Measurements from ENCODE around the gene CCNG2. TPM values are rescaled to one million over a fixed set of nuclear protein-coding genes. Genes with fewer than 3 reads are reported as not detected.

Gene CCNG2
- total and polyA plus RNA-seq, 4 experiments from 2014 or later: 17.0 to 22.9 (median 20.2) TPM

DNA sequence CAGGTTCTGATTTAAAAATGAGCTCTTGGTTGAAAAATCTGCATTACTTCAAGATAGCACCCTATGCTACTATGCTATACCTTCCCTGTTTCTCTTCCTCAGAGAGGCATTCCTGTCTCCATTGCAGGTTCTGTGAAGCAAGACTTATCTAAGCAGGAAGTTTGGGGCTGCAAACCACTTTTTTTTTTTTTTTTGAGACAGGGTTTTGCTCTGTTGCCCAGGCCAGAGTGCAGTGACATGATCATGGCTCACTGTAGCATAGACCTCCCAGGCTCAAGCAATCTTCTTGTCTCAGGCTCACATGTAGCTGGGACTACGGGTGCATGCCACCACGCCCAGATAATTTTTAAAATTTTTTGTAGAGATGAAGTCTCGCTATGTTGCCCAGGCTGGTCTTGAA is 4.0 kb upstream of the CCNG2 start:
- intact Hi-C loops (cut with micrococcal nuclease): loop anchor here (10.0 kb wide), 1 partner anchor 712 kb away; the partner anchor contains the start of gene MRPL1
- no peak for DNase-seq
- H3K36me3 ChIP-seq (ENCODE audit: insufficient read depth, low read length): no peaks in the 10 kb centered on the region
- no peaks in the 10 kb centered on the region for H3K27me3 ChIP-seq (ENCODE audit: insufficient read depth, low read length)
- H3K27ac ChIP-seq (ENCODE audit: low read depth, low read length): no peak overlapping the region
- ChIA-PET POLR2A (ENCODE audit: partially characterized antibody) (interaction anchor here (1.1 kb wide), 1 partner anchor 75 kb away, joined by 5 read pairs; no protein-coding TSS in a partner anchor), CTCF (ENCODE audit: partially characterized antibody) (interaction anchor here (4.8 kb wide), 1 partner anchor 51 kb away, joined by 31 read pairs; no protein-coding TSS in a partner anchor)
- no peak overlapping the region for H3K4me3 ChIP-seq (ENCODE audit: low read length in 2 of 2)
- no peaks in the 10 kb centered on the region for H3K9me3 ChIP-seq (ENCODE audit: control insufficient read depth in 1 of 2, low read length in 2 of 2)
- Mint-ChIP-seq H3K36me3 (peaks cover 0 to 7% of the 10 kb centered on the region in 2 donors), H3K9me3 (peaks cover 0 to 4% (median 0%) of the 10 kb centered on the region in 8 donors), H3K27ac (no peak overlapping the region), H3K4me3 (no peak overlapping the region), H3K27me3 (peaks cover 0 to 6% of the 10 kb centered on the region in 2 donors), H3K4me1 (peaks cover 7 to 35% (median 17%) of the 10 kb centered on the region in 4 donors)
- peaks cover 22% of the 10 kb centered on the region for H3K4me1 ChIP-seq (ENCODE audit: insufficient read depth, low read length)

DNA sequence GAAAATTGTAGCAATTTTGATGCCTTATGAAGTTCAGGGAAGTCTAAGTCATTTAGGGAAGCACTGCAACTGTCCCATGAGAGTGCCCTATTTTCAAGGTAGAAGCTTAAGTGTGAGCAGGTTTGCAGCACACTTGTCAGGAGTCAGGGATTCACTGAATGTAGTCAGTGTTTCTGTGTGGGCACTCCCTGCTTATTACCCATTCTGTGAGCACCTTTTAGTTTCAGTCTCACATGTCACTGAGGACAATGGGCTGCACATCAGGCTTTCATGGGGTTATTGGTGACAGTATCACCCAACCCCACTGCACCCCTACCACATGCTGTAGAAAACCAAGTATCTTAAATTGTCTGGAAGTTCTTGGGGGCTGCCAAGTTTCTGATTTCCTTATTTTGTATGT is 2.9 kb upstream of the CCNG2 start:
- H3K4me1 ChIP-seq (ENCODE audit: insufficient read depth, low read length): peaks cover 32% of the 10 kb centered on the region
- H3K4me3 ChIP-seq (ENCODE audit: low read length in 2 of 2): no peak overlapping the region
- DNase-seq: no peak
- Mint-ChIP-seq H3K36me3 (peaks cover 0 to 14% of the 10 kb centered on the region in 2 donors), H3K4me1 (peaks cover 13 to 44% (median 24%) of the 10 kb centered on the region in 4 donors), H3K27me3 (peaks cover 0 to 6% of the 10 kb centered on the region in 2 donors), H3K4me3 (no peak overlapping the region), H3K9me3 (peaks cover 0 to 4% (median 0%) of the 10 kb centered on the region in 8 donors), H3K27ac (peak overlapping the region in 1 of 7 donors; percentile 19)
- no peaks in the 10 kb centered on the region for H3K9me3 ChIP-seq (ENCODE audit: control insufficient read depth in 1 of 2, low read length in 2 of 2)
- H3K27me3 ChIP-seq (ENCODE audit: insufficient read depth, low read length): no peaks in the 10 kb centered on the region
- ChIA-PET CTCF (ENCODE audit: partially characterized antibody) (interaction anchor here (1.6 to 4.8 kb wide), 3 partner anchors 8 to 58 kb away, joined by 4 to 31 read pairs (median 16); no protein-coding TSS in a partner anchor), POLR2A (ENCODE audit: partially characterized antibody) (interaction anchor here (1.1 to 5.8 kb wide), 2 partner anchors 76 to 78 kb away, joined by 5 to 60 read pairs; partner anchors contain the start of gene CCNI)
- H3K36me3 ChIP-seq (ENCODE audit: insufficient read depth, low read length): no peaks in the 10 kb centered on the region
- intact Hi-C loops (cut with micrococcal nuclease): loop anchor here (10.0 kb wide), 1 partner anchor 711 kb away; the partner anchor contains the start of gene MRPL1
- H3K27ac ChIP-seq (ENCODE audit: low read depth, low read length): no peak overlapping the region

DNA sequence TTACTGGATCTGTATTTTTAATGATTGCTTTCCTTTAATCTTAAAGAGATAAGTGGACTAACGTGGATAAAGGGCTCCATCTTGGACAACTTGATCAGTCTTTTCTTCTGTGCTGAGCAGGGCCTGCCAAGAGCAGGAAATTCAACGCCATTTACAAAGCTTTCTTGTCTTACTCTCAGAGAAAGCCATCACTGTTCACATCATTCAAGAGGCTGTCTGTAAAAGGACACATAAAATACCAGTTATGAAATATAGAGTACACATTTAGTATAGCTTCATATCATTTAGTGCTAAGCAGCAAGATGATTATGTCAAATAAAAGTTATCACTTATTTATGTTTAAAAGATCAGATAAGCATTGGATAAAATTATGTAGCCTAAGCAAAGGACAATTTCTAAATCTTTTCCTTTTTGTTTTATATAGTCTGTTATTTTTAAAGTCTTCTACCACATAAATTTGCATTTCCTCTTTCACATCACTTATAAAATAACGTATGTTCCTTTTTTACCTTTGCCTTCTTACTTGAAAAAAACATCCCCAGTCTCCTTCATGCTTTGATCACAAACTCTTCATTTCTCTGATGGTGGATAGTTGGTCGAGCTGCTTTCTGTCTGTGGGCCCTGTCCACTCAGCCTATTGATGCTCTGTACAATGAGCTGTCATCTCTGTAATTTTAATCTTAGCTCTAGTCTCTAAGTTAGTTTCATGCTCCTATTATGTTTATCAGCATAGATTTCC is 2.1 kb upstream of the CCNG2 start:
- intact Hi-C loops (cut with micrococcal nuclease): loop anchor here (5.0 to 10.0 kb wide), 3 partner anchors 710 to 1622 kb away; partner anchors contain the start of genes BMP2K, MRPL1 and STBD1
- H3K4me3 ChIP-seq (ENCODE audit: low read length in 2 of 2): no peak overlapping the region
- peak overlapping the region in 5 of 7 donors; percentile 25 to 99 (median 76) for H3K27ac Mint-ChIP-seq
- no peak for DNase-seq
- no peak overlapping the region for H3K27ac ChIP-seq (ENCODE audit: low read depth, low read length)
- no peaks in the 10 kb centered on the region for H3K9me3 ChIP-seq (ENCODE audit: control insufficient read depth in 1 of 2, low read length in 2 of 2)
- no peaks in the 10 kb centered on the region for H3K36me3 ChIP-seq (ENCODE audit: insufficient read depth, low read length)
- H3K27me3 Mint-ChIP-seq: peaks cover 0 to 6% of the 10 kb centered on the region in 2 donors
- peak overlapping the region in 6 of 8 donors; percentile 3 to 62 (median 42) for H3K4me3 Mint-ChIP-seq
- no peaks in the 10 kb centered on the region for H3K27me3 ChIP-seq (ENCODE audit: insufficient read depth, low read length)
- CTCF ChIA-PET (ENCODE audit: partially characterized antibody): interaction anchor here (0.9 to 4.8 kb wide), 5 partner anchors 9 to 110 kb away, joined by 3 to 31 read pairs (median 6); no protein-coding TSS in a partner anchor
- H3K9me3 Mint-ChIP-seq: peaks cover 0 to 4% (median 0%) of the 10 kb centered on the region in 8 donors
- peaks cover 35% of the 10 kb centered on the region for H3K4me1 ChIP-seq (ENCODE audit: insufficient read depth, low read length)
- POLR2A ChIA-PET (ENCODE audit: partially characterized antibody): interaction anchor here (3.1 to 5.8 kb wide), 2 partner anchors 38 to 79 kb away, joined by 9 to 60 read pairs; partner anchors contain the start of gene CCNI
- H3K36me3 Mint-ChIP-seq: peaks cover 0 to 14% of the 10 kb centered on the region in 2 donors
- peaks cover 16 to 49% (median 24%) of the 10 kb centered on the region in 4 donors for H3K4me1 Mint-ChIP-seq

DNA sequence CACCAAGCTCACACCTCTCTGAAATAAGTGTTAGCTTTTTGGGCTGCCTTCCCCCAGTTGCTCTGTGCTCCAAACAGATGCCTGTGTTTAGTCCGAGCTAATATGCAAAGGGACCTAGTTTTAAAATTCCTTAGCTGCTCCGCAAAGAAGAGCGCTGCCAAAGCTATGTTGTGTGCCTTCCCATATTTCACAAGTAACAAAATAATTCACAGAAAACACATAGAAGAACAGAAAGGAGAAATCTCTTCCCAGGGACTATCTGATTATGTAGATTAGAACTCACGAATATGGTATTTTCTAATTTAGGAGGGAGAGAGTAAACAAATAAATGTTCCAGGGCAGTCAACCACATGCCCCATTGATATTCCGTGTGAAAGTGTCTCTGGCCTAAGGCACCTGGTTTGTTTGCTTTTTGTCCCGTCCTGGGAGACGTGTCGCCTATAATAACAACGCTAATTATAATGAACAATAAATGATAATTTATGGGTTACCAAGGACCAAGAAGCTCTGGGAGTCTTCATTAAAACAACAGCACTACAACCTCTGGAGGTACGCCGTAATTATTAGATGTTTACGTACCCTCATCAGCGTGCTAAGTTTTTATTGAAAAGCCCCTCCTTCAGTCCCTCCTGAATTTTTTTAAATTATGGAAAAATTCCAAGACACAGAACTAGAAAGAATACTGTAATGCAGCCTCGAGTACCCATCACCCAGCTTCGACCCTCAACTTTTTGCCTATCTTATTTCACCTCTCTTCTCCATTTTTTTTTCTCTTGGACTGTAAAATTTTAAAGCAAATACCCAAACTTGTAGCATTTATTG is 1.2 kb upstream of the CCNG2 start:
- ChIA-PET CTCF (ENCODE audit: partially characterized antibody) (interaction anchor here (0.9 to 4.8 kb wide), 5 partner anchors 10 to 111 kb away, joined by 3 to 31 read pairs (median 6); no protein-coding TSS in a partner anchor), POLR2A (ENCODE audit: partially characterized antibody) (interaction anchor here (0.8 to 5.8 kb wide), 8 partner anchors 12 to 162 kb away, joined by 3 to 60 read pairs (median 4); partner anchors contain the start of gene CCNI)
- H3K27me3 ChIP-seq (ENCODE audit: insufficient read depth, low read length): no peaks in the 10 kb centered on the region
- Mint-ChIP-seq H3K27me3 (peaks cover 0 to 6% of the 10 kb centered on the region in 2 donors), H3K4me3 (peak overlapping the region; percentile 92 to 100 (median 98)), H3K36me3 (peaks cover 4 to 17% of the 10 kb centered on the region in 2 donors), H3K9me3 (peaks cover 0 to 4% (median 0%) of the 10 kb centered on the region in 8 donors), H3K27ac (peak overlapping the region; percentile 97 to 99 (median 98)), H3K4me1 (peaks cover 16 to 54% (median 24%) of the 10 kb centered on the region in 4 donors)
- peak overlapping the region; percentile 87 to 98 for H3K4me3 ChIP-seq (ENCODE audit: low read length in 2 of 2)
- DNase-seq: no peak
- peak overlapping the region; percentile 37 for H3K27ac ChIP-seq (ENCODE audit: low read depth, low read length)
- H3K9me3 ChIP-seq (ENCODE audit: control insufficient read depth in 1 of 2, low read length in 2 of 2): no peaks in the 10 kb centered on the region
- no peaks in the 10 kb centered on the region for H3K36me3 ChIP-seq (ENCODE audit: insufficient read depth, low read length)
- intact Hi-C loops (cut with micrococcal nuclease): loop anchor here (1.0 to 10.0 kb wide), 11 partner anchors 37 to 1641 kb away; partner anchors contain the start of genes BMP2K, MRPL1, NAAA and RCHY1
- peaks cover 35% of the 10 kb centered on the region for H3K4me1 ChIP-seq (ENCODE audit: insufficient read depth, low read length)

DNA sequence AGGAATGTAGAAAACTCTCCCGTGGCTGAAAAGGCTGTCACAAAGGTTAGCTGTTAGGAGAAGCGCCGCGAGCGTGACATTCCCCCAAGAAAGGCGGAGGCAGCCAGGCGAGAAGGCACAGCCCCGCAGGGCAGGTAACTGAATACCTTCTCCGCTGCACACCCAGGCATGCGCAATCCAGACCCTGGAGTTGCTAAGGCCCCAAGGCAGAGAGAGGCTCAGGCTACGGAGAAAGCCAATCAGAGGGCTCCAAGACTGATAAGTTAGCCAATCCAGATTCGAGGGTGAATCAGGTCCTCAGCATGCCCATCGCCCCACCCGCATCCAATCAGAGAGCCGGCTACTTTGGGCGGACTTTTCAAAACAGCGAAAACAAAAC is 485 bp upstream of the CCNG2 start:
- peak; percentile 99 for DNase-seq
- Mint-ChIP-seq H3K27ac (peak overlapping the region; percentile 97 to 99 (median 98)), H3K4me3 (peak overlapping the region; percentile 92 to 100 (median 98)), H3K9me3 (peaks cover 0 to 4% (median 0%) of the 10 kb centered on the region in 8 donors), H3K36me3 (peaks cover 4 to 18% of the 10 kb centered on the region in 2 donors), H3K27me3 (peaks cover 0 to 6% of the 10 kb centered on the region in 2 donors), H3K4me1 (peaks cover 16 to 54% (median 24%) of the 10 kb centered on the region in 4 donors)
- CTCF ChIA-PET (ENCODE audit: partially characterized antibody): interaction anchor here (2.7 to 4.8 kb wide), 2 partner anchors 47 to 61 kb away, joined by 16 to 31 read pairs; no protein-coding TSS in a partner anchor
- intact Hi-C loops (cut with micrococcal nuclease): loop anchor here (1.0 to 10.0 kb wide), 11 partner anchors 37 to 1642 kb away; partner anchors contain the start of genes BMP2K, MRPL1, NAAA and RCHY1
- H3K27me3 ChIP-seq (ENCODE audit: insufficient read depth, low read length): no peaks in the 10 kb centered on the region
- peaks cover 35% of the 10 kb centered on the region for H3K4me1 ChIP-seq (ENCODE audit: insufficient read depth, low read length)
- H3K4me3 ChIP-seq (ENCODE audit: low read length in 2 of 2): peak overlapping the region; percentile 87 to 98
- no peaks in the 10 kb centered on the region for H3K36me3 ChIP-seq (ENCODE audit: insufficient read depth, low read length)
- POLR2A ChIA-PET (ENCODE audit: partially characterized antibody): interaction anchor here (0.8 to 5.8 kb wide), 8 partner anchors 13 to 163 kb away, joined by 3 to 60 read pairs (median 4); partner anchors contain the start of gene CCNI
- H3K27ac ChIP-seq (ENCODE audit: low read depth, low read length): peak overlapping the region; percentile 77
- no peaks in the 10 kb centered on the region for H3K9me3 ChIP-seq (ENCODE audit: control insufficient read depth in 1 of 2, low read length in 2 of 2)

DNA sequence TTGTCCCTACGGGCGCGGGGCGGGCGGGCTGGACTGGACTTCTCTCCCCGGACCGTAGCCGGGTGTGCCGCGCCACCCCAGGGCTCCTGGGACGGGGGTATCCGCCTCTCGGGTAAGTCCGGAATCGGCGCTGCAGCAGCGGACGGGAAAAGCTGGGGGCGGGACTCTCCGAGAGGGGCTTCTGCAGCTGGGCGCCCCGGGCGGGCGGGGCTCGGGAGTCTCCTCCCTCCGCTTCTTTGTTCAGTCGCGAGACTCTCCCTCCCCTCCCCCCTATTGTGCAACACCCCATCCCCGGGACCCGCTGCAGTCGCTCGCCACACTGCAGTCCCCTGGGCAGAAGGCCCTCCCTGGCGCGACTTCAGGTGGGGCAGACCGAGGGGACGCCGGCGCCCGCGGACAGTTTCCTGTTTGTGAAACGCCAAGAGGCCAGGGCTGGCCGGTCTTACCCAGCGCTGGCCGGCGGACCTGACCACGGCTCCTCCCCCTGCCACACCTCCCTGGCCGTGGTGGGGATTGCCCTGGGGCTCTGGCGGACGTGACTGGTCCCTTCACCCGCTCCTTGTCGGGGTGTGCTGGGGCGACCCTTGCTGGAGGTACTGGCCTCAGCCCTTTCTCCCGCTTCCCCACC is 966 bp downstream of the CCNG2 start:
- Mint-ChIP-seq H3K36me3 (peaks cover 11 to 28% of the 10 kb centered on the region in 2 donors), H3K4me3 (peak overlapping the region; percentile 89 to 99 (median 96)), H3K4me1 (peaks cover 23 to 59% (median 29%) of the 10 kb centered on the region in 4 donors), H3K27me3 (peaks cover 0 to 6% of the 10 kb centered on the region in 2 donors), H3K27ac (peak overlapping the region; percentile 86 to 99 (median 90)), H3K9me3 (peaks cover 0 to 4% (median 0%) of the 10 kb centered on the region in 8 donors)
- H3K27ac ChIP-seq (ENCODE audit: low read depth, low read length): peak overlapping the region; percentile 77
- intact Hi-C loops (cut with micrococcal nuclease): loop anchor here (2.0 to 10.0 kb wide), 7 partner anchors 163 to 1643 kb away; partner anchors contain the start of genes BMP2K, MRPL1, NAAA and RCHY1
- H3K4me3 ChIP-seq (ENCODE audit: low read length in 2 of 2): peak overlapping the region; percentile 87 to 98
- POLR2A ChIA-PET (ENCODE audit: partially characterized antibody): interaction anchor here (0.6 to 5.8 kb wide), 10 partner anchors 10 to 1643 kb away, joined by 3 to 60 read pairs (median 4); partner anchors contain the start of gene CCNI
- H3K4me1 ChIP-seq (ENCODE audit: insufficient read depth, low read length): peaks cover 35% of the 10 kb centered on the region
- H3K36me3 ChIP-seq (ENCODE audit: insufficient read depth, low read length): no peaks in the 10 kb centered on the region
- H3K9me3 ChIP-seq (ENCODE audit: control insufficient read depth in 1 of 2, low read length in 2 of 2): no peaks in the 10 kb centered on the region
- no peaks in the 10 kb centered on the region for H3K27me3 ChIP-seq (ENCODE audit: insufficient read depth, low read length)
- CTCF ChIA-PET (ENCODE audit: partially characterized antibody): interaction anchor here (0.8 to 2.1 kb wide), 4 partner anchors 41 to 113 kb away, joined by 3 to 6 read pairs (median 4); no protein-coding TSS in a partner anchor
- DNase-seq: peak; percentile 60 to 83 (median 61)
